NCI-H69 (cell line): ENCODE measurements around the gene NIT2.
"Not testable (repeated sequence)": the region's sequence is repeated elsewhere in the genome, so short reads cannot be mapped to it uniquely, and the experiment has no call there.

Experiments
- DNase-seq: peaks from one replicate; lab custom pipeline; 2025; lab: John Stamatoyannopoulos, UW

NIT2 gene, protein sequence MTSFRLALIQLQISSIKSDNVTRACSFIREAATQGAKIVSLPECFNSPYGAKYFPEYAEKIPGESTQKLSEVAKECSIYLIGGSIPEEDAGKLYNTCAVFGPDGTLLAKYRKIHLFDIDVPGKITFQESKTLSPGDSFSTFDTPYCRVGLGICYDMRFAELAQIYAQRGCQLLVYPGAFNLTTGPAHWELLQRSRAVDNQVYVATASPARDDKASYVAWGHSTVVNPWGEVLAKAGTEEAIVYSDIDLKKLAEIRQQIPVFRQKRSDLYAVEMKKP

DNA sequence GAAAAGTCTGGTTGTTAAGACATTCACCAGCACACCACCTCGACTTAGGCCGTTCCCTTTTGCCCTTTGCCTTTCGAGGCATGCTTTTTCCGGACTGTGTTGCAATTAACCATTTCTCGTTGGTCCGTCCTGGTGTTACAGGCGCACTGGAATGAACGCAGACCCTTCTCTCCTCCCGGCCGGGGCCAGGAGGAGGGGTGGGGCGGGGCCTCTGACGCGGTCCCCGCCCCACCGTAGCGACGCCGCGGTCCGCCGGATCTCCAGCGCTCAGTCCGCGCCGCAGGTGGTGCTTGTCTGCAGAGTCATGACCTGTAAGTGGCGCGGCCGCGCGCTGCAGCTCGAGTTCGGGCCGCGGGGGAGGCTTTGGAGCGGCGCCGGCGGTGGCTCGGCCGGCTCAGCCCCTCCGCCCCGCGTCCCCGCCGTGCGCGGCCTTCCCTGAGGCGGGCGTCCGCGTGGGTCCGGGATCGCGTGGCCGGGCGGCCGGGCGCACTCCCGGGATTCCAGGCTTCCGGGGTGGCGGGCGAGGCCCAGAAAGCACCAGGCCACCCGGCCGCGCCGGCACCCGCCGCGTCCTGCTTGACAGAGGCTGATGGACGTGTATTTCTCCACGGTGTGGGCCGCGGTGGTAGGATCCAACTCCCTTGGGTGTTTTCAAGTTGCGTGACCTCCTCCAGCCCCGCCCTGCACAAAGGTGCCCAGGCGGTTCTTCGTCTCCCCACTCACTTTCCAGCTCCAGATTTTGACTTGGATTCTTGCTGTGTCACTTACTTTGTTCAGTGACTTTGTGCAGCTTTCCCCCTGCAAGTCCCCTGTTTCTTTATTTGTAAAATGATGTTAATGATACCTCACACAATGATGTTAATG is at the start of gene NIT2:
Gene NIT2 (plus strand): TSS at position 270 of the 864 bp plus-strand sequence. CDS start 35 bp downstream, at position 305.
- DNase-seq: peak; percentile 90

DNA sequence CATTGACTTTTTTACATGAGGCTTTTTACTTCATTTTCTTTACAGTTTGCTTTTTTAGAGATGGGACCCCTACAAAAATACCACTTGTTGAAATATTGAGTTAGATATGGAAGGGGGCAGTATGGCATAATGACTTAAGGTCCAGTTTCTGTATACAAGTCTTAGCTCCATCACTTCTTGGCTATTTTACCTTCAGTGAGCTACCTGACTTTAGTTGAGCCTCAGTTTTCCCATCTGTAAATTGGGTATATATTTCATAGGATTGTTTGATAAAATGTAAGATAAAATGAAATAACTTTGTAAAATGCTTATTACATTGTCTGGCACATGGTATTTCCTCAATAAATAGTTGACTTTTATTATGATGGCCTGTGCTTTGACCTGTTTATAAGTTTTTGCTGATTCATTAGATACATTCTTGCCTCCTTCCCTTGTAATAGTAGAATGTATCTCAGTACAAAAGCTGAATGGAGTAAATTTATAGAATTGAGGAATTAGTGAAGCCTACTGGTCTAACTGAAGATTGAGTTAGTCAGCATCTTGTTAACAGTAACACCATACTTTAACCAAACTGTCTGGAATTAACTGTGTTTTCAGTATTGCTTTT is 46.2 kb upstream of the NIT2 start:
- no peak for DNase-seq

DNA sequence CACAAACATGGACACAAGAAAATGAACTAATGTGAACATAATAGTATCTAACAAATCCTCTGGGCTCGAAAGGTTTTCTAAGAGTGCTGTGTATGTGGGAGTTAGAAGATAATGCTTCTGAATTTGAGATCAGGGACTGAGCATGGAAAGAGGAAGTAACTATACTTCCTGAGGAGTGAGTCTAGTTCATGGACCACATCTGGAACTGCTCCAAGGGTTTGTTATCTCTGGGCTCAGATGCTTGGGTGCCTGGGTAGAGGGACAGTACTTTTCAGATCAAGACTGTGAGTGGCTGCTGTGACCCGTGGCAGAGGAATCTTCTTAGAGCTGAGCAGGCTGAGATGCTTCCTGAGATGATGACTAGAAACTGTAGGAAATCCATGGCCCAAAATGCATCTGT is 45.2 kb upstream of the NIT2 start:
- DNase-seq: no peak

DNA sequence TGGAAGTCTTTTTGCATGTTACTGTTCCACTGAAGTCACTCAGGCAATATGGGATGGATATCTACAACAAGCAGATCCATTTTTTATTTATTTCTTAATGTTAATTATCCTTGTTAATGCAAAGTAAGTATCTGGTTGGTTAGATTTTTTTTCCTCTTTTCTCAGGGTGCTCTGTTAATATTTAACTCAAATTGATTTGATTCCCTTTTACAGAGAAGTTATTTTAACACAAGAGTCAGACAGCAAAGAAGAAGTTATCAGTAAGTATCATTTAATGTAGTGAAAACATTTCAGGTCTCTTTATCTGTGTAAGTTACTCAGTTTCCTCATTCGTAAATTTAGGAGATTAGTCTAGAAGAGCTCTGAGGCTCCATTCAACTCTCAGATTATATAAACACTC is 39.5 kb upstream of the NIT2 start:
- no peak for DNase-seq

DNA sequence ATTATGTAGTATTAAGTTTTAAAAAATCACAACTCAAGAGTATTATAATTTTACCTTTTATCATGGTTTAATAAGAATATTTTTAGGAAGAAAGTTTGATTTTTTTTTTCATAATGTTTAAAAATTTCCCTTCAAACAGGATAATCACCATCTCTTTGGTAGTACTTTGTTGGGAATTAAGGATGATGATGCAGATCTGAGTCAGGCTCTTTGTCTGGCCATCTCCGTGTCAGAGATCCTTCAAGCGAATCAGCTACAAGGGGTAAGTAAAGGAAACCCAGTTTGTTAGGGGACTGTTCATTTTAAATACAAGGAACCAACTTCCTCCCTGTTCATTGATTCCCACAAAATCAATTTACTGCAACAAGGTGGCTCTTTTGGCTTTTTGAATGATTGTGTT is 36.8 kb upstream of the NIT2 start:
- no peak for DNase-seq

DNA sequence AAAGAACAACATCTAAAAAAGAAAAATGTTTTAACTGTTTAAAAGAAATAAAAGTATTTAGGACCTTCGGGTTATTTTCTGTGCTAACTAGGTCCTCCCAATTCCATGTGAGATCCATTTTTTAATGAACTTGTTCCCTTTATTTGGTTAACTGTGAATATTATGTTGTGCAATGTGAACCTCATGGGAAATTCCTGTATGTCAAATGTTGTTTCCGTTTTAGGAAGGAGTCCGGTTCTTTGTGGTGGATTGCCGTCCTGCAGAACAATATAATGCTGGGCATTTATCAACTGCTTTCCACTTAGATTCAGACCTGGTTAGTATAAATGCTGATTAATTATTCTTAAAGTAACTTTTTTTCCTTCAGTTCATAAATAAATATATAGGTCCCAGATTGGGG is 35.5 kb upstream of the NIT2 start:
- no peak for DNase-seq

DNA sequence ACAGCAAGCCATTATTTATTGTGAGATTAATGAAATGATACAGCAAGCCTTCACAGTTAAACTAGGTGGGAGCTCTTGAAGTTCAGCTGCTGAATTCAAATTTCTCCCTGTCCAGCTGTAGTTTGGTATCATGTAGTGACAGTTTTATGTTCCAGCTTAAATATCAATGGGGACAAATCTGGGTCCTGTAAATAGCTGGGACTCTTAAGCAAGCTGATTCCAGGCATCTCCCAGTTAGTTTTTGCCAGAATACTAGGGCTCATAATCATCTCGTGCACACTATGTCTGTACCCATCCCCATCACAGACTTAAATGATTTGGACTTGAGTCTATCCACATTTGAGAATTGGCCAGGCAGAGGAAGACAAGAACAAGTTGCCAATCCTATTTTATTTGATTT is 27.9 kb upstream of the NIT2 start:
- no peak for DNase-seq

DNA sequence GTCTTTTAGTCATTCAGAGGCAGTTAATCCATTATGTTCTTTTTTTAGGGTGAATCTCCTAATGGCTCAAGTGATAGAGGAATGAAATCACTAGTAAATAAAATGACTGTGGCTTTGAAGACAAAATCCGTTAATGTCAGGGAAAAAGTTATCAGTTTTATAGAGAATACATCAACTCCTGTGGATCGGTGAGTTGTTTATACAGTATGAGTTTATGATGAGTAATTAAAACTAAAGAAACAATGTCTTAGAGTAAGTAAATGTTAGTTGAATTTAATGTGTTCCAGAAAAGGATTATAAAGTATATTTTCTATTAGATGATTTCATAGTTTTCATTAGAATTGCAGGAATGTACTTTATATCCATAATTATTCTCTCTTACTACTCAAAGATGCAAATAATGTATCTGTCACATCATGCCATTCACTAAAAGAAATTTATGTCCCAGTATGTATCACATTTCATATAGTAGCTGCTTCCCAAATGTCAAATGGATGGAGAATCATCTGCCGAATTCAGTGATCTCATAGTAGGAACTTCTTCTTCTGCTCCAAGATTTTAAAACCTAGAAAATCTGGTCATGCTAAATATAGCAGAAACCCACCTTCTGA is 24.1 kb upstream of the NIT2 start:
- no peak for DNase-seq

DNA sequence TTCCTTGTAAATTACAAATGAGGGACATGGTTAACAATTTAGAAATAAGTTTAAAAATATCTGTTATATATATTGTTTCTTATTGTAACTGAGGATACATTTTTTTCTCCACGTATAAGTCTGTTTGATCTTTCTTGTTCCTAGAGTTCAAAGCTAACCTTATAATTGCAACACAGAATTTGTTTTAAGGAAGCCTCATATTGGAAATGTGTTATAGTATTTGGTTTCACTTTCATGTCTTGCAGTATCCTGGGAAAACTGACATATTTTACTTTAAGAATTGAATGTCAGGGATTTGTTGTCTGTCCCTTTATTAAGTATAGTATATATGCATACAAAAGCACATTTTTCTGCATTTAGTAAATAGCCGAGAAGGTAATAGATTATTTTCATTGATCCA is 23.5 kb upstream of the NIT2 start:
- no peak for DNase-seq

DNA sequence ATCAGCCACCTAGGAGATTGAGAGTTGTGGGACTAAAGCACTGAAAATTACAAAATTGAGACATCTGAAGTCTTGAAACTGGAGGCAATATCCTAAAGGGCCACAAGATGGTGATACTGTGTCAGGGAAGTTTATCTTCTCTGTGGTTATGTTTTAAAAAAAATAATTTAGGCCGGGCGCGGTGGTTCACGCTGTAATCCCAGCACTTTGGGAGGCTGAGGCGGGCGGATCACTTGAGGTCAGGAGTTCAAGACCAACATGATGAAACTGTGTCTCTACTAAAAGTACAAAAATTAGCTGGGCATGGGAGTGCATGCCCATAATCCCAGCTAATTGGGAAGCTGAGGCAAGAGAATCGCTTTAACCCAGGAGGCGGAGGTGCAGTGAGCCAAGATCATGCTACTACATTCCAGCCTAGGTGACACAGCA is 17.9 kb upstream of the NIT2 start:
- DNase-seq: peak; percentile 40

DNA sequence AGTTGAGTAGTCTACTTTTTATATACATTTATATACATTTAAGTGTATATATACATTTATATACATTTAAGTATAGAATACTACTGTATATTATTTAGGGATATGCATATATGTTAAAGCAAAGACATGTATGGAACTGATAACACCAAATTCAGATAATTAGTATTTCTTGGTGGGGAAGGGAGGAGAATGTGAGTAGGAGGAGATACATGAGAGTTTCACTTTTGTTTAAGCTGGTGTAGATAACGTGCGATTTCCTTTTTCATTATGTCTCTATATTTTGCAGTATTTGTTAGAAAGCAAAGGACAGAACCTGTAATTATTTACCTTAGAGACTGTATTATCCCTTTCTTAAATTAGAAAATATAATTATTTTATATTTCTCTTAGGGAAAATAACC is 16.6 kb upstream of the NIT2 start:
- no peak for DNase-seq

DNA sequence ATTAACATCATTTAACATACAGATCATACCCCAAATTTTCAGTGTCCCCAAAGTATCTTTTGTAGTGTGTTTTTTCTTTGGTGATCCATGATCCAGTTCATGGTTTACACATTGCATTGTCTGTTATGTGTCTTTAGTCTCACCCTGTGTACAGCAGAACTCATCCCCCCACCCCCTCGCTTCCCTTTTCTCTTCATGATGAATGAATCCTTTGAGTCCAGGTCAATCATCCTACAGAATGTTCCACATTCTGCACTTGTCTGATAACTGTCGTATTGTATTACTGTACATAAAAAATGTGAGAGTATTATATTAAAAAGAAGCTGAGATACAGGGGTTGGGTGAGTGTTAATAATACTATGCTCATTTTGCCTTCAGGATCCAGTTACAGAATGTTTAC is 14.6 kb upstream of the NIT2 start:
- DNase-seq: no peak

DNA sequence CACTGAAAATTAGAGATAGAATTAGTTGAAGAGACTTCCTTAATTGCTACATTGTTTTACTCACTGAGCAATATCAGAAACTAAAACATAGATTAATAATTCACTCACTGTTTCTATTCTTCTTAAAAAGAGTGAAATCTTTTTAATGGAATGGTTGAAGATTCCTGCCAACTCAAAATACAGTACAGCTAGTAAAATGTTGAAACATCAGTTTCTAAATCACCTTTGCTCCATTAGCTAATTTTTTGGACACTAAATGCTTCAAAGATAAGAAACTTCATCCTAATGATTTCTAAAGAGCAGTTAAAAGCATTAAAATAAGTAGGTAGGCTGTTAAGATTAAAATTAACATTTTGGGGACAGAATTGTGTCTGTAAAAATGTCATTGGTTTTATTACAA is 10.5 kb upstream of the NIT2 start:
- DNase-seq: no peak

DNA sequence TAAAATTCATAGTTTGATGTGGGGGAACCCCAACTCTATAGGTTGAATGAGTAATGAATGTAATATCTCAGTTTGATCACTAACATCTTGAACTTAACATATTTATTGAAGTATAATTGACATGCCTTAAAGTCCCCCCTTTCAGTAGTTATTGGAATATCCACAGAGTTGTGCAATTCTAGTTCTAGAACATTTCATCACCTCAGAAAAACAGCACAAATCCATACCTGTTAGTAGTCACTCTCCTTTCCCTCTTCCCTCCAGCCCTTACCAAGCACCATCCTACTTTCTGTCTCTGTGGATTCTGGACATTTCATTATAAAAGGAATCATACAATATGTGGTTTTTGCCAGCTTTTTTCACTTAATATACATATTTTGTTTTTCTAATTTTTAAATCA is 8.7 kb upstream of the NIT2 start:
- DNase-seq: no peak

DNA sequence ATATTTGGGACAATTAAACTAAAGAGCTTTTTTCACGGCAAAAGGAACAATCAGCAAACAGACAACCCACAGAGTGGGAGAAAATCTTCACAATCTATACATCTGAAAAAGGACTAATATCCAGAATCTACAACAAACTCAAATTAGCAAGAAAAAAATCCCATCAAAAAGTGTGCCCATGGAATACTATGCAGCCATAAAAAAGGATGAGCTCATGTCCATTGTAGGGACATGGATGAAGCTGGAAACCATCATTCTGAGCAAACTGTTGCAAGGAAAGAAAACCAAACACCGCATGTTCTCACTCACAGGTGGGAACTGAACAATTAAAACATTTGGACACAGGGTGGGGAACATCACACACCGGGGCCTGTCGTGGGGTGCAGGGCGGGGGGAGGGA is 7.2 kb upstream of the NIT2 start:
- DNase-seq: not testable (repeated sequence)

DNA sequence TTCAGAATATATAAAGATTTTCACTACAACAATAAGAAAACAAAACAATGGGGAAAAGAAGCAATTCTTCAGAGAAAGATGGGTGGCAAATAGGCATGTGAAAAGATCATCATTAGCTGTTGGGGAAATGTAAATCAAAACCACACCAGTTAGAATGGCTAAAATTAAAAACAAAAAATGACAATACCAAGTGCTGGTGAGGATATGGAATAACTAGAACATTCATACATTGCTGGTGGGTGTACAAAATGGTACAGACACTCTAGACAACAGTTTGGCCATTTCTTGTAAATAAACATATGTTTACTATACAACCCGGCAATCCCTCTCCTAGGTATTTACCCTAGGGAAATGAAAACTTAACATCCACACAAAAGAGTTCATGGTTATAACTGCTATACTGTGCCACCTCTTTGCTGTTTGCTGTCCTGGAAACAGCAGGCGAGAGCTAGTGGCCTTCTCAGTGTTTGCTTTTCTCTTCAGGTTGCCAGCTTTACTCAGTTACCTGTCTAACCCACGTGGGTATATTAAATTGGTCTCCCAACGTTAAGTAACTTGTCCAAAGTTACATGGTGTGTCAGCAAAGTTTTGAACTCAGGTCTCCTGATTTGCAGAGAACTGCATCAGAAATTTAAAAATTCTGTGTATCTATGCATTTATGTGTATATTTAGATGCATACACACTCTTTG is 4.6 kb upstream of the NIT2 start:
- DNase-seq: peak; percentile 31

DNA sequence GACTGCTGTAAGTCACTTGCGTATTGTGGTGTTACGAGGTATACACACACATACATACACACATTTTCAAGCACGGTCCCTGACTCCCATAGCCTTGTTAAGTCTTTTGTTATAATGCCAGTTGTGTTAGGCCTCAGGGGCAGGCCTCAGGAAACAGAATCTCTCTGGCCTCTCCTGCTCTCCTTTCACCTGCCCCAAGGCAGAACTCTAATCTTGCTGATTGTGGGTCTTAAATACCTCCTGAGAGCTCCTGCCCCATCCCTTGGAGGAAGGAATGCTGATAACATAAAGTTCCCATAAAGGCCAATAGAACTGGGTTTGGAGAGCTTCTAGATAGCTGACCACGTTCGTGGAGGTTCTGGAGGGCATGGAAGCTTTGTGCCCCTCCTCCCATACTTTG is 3.9 kb upstream of the NIT2 start:
- DNase-seq: no peak

DNA sequence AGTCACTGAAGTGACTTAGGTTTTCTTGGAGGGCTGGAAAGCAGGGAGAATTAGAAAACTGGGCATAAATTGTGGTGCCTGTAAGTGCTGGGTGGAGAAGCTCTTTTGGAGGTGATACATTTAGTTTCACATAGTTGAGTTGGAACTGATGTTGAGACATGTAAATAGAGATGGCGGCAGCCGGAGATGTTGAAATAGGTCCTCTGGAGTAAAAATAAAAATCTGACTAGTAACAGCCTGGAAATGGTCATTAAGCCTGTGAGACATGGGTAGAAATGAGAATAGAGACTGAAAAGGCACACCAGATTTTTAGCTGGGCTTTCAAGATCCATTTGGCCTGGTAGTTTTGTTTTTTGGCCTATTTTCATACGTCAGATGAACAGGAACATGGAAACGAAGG is 2.9 kb upstream of the NIT2 start:
- no peak for DNase-seq

DNA sequence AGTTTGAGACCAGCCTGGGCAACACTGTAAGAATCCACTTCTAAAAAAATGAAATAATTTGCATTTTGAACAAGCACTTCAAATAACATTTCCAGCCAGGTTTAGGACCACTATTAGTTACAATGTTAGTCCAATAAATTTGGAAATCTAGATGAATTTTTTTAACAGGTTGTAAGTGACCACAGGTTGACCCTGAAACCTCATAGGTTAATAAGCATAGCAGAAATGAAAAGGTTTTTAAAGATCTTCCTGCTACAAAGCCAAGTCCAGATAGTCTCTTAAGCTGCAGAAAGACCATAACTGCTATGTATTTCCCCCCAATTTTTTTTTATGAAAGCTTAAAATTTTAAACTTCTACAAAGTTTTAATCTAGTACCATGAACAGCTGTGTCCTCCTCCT is 1.5 kb upstream of the NIT2 start:
- DNase-seq: no peak

DNA sequence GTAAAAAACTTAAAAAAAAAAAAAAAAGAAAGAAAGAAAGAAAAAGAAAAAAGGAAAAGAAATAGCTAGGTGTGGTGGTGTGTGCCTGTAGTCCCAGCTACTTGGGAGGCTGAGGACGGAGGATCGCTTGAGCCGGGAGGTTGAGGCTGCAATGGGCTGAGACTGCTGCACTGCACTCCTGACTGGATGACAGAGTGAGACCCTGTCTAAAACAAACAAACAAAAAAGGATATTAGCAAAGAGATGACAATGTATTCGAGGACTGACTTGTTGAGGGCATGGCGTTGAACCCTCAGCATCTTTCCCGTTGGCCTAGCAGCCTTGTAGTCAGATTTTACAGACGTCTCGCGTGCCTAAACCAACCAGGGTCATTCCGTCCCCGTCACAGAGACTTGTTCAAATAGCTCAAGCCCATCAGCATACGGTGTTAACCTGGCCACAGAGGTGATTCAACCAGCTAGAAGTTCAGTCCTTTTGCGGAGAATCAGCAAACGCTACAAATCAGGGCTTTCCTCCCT is 528 bp upstream of the NIT2 start:
- no peak for DNase-seq

DNA sequence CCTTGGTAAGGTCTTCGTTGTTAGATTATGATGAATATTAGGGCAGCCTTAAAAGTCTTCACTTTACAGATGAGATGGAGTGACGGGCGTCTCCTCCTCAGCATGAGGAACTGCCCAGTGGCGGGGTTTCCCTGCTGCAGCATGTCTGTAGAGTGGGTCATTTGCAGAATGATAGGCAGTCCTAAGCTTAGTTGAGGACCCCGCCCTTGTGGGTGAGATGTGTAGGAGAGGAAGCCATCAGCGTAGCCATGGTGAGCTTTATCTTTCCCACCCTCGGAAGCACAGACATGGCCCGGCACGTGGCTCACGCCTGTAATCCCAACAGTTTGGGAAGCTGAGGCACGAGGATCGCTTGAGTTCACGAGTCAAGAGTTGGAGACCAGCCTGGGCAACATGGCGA is 877 bp downstream of the NIT2 start:
- peak; percentile 14 for DNase-seq

DNA sequence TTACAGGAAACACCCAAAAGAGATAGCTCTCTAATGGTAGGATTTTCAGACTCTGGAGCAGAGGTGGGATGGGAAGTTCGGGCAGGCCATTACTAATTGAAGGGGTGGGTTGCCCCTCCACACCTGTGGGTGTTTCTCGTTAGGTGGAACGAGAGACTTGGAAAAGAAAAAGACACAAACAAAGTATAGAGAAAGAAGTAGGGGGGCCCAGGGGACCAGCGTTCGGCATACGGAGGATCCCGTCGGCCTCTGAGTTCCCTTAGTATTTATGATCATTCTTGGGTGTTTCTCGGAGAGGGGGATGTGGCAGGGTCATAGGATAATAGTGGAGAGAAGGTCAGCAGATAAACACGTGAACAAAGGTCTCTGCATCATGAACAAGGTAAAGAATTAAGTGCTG is 1.7 kb downstream of the NIT2 start:
- not testable (repeated sequence) for DNase-seq
